ENCODE data around the gene GPR137. TPM values are rescaled to one million over a fixed set of nuclear protein-coding genes. Genes with fewer than 3 reads are reported as not detected.

Gene GPR137
- total RNA-seq, 1 experiment from 2014 or later, result 32.4 TPM

- H3K36me3 ChIP-seq (ENCODE audit: low read depth, low read length), result peaks cover 11% of the 10 kb centered on the region
- H3K9me3 ChIP-seq (ENCODE audit: low read length), result no peaks in the 10 kb centered on the region
- no peaks in the 10 kb centered on the region for H3K9me2 ChIP-seq (replicated peaks; ENCODE audit: low read length)
- no peak for TF ChIP-seq EZH2 (IDR thresholded peaks at IDR 0.05; ENCODE audit: low read length, unreplicated experiment)
- TF ChIP-seq EZH2phosphoT487 (IDR thresholded peaks at IDR 0.05; ENCODE audit: borderline replicate concordance, low read length), result no peak
- TF ChIP-seq, protein P1, sequence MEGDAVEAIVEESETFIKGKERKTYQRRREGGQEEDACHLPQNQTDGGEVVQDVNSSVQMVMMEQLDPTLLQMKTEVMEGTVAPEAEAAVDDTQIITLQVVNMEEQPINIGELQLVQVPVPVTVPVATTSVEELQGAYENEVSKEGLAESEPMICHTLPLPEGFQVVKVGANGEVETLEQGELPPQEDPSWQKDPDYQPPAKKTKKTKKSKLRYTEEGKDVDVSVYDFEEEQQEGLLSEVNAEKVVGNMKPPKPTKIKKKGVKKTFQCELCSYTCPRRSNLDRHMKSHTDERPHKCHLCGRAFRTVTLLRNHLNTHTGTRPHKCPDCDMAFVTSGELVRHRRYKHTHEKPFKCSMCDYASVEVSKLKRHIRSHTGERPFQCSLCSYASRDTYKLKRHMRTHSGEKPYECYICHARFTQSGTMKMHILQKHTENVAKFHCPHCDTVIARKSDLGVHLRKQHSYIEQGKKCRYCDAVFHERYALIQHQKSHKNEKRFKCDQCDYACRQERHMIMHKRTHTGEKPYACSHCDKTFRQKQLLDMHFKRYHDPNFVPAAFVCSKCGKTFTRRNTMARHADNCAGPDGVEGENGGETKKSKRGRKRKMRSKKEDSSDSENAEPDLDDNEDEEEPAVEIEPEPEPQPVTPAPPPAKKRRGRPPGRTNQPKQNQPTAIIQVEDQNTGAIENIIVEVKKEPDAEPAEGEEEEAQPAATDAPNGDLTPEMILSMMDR (conservative IDR thresholded peaks at IDR 0.05; ENCODE audit: low read depth, low read length), result no peak
- peaks cover 7% of the 10 kb centered on the region for H3F3A ChIP-seq (ENCODE audit: low read length, unreplicated experiment)
- peak within 1 kb of the TSS; percentile 94 for H3K27ac ChIP-seq (ENCODE audit: low read length)
- BruUV-seq (replicated peaks), result no TSS peak
- peak within 1 kb of the TSS; percentile 83 for H3K4me3 ChIP-seq (ENCODE audit: low read length)
- peak within 1 kb of the TSS; percentile 82 for H2AFZ ChIP-seq (ENCODE audit: low read length)
- H3K4me2 ChIP-seq (ENCODE audit: low read length), result peak within 1 kb of the TSS; percentile 91
- DNase-seq (peak; percentile 99), ATAC-seq (peak; percentile 79)
- H3K27me3 ChIP-seq (ENCODE audit: low read length), result no peaks in the 10 kb centered on the region
- ChIA-PET POLR2A (ENCODE audit: unreplicated experiment) (interaction anchor here (0.5 to 2.0 kb wide), 20 partner anchors 10 to 1461 kb away, joined by 3 to 30 read pairs (median 4); partner anchors contain the start of genes ESRRA, FKBP2 and SF1), CTCF (interaction anchor here (0.6 to 3.0 kb wide), 21 partner anchors 10 to 378 kb away, joined by 3 to 106 read pairs (median 6); partner anchors contain the start of genes ESRRA and NAA40)
- H4K20me1 ChIP-seq (ENCODE audit: low read length), result no peaks in the 10 kb centered on the region
- peaks cover 49% of the 10 kb centered on the region for H3K79me2 ChIP-seq (ENCODE audit: low read length)
- peaks cover 28% of the 10 kb centered on the region for H3K4me1 ChIP-seq (ENCODE audit: insufficient read depth, low read length)
- intact Hi-C loops (cut with micrococcal nuclease), result loop anchor here (1.0 to 2.0 kb wide), 2 partner anchors 12 to 17 kb away; partner anchors contain the start of gene ESRRA
- H3K9ac ChIP-seq (ENCODE audit: low read length), result peak within 1 kb of the TSS; percentile 93
Observed at GRCh38 chr11:64317325-64317960, 31.8 kb downstream of the GPR137 start, which contains the start of gene TRMT112. Gene TRMT112, minus strand, starts transcription at chr11:64317559. Its CDS starts 33 bp downstream, at chr11:64317526.

DNA sequence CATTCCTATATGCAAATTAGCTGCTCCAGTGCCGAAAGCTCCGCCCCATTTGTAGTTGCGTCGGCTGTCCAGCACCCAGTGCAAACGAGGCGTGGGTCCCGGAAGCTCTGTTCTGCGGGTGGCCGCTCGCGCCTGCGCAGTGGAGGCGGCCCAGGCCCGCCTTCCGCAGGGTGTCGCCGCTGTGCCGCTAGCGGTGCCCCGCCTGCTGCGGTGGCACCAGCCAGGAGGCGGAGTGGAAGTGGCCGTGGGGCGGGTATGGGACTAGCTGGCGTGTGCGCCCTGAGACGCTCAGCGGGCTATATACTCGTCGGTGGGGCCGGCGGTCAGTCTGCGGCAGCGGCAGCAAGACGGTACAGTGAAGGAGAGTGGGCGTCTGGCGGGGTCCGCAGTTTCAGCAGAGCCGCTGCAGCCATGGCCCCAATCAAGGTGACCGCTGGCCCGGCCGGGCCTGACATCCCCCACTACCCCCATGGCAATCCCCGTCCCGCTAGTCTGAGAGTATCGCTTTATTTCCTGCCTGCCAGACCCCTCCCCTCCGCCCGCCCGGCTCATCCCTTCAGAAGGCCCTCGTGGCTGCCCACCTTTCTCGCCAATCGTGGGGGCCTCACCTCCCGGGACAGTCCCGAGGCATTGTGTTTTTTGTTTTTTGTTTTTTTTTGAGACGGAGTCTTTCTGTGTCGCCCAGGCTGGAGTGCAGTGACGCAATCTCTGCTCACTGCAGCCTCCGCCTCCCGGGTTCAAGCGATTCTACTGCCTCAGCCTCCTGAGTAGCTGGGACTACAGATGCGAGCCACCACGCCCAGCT lies 32.5 kb downstream of the GPR137 start, which contains the start of gene PRDX5:
PRDX5 (plus strand) TSS at position 161 of the 805 bp plus-strand sequence; CDS start at position 256, 95 bp downstream.
- H3K4me3 ChIP-seq (ENCODE audit: low read length), result peak within 1 kb of the TSS; percentile 83
- peaks cover 14% of the 10 kb centered on the region for H3K36me3 ChIP-seq (ENCODE audit: low read depth, low read length)
- no peak for TF ChIP-seq EZH2 (IDR thresholded peaks at IDR 0.05; ENCODE audit: low read length, unreplicated experiment)
- no peak for TF ChIP-seq EZH2phosphoT487 (IDR thresholded peaks at IDR 0.05; ENCODE audit: borderline replicate concordance, low read length)
- TF ChIP-seq, protein P1 (conservative IDR thresholded peaks at IDR 0.05; ENCODE audit: low read depth, low read length), result peak; percentile 60
- H3K4me1 ChIP-seq (ENCODE audit: insufficient read depth, low read length), result peaks cover 28% of the 10 kb centered on the region
- H4K20me1 ChIP-seq (ENCODE audit: low read length), result no peaks in the 10 kb centered on the region
- CTCF ChIA-PET, result interaction anchor here (0.5 to 3.0 kb wide), 23 partner anchors 9 to 379 kb away, joined by 3 to 106 read pairs (median 5); partner anchors contain the start of genes ESRRA and NAA40
- H3K27ac ChIP-seq (ENCODE audit: low read length), result peak within 1 kb of the TSS; percentile 94
- POLR2A ChIA-PET (ENCODE audit: unreplicated experiment), result interaction anchor here (0.5 to 2.0 kb wide), 19 partner anchors 9 to 1461 kb away, joined by 3 to 30 read pairs (median 5); partner anchors contain the start of genes ESRRA, FKBP2 and SF1
- peaks cover 49% of the 10 kb centered on the region for H3K79me2 ChIP-seq (ENCODE audit: low read length)
- H3K9me2 ChIP-seq (replicated peaks; ENCODE audit: low read length), result no peaks in the 10 kb centered on the region
- H3K27me3 ChIP-seq (ENCODE audit: low read length), result no peaks in the 10 kb centered on the region
- H2AFZ ChIP-seq (ENCODE audit: low read length), result peak within 1 kb of the TSS; percentile 82
- H3K9me3 ChIP-seq (ENCODE audit: low read length), result no peaks in the 10 kb centered on the region
- TSS peak; percentile 45 for BruUV-seq (replicated peaks)
- peaks cover 7% of the 10 kb centered on the region for H3F3A ChIP-seq (ENCODE audit: low read length, unreplicated experiment)
- peak within 1 kb of the TSS; percentile 91 for H3K4me2 ChIP-seq (ENCODE audit: low read length)
- DNase-seq (peak; percentile 99), ATAC-seq (peak; percentile 76)
- intact Hi-C loops (cut with micrococcal nuclease), result loop anchor here (1.0 to 2.0 kb wide), 4 partner anchors 11 to 37 kb away; partner anchors contain the start of gene ESRRA
- H3K9ac ChIP-seq (ENCODE audit: low read length), result peak within 1 kb of the TSS; percentile 93

All from PC-3 (cell line).